Tibial nerve (tissue), 4 donors: ENCODE measurements around the gene STRA8. TPM values are rescaled to one million over a fixed set of nuclear protein-coding genes. Genes with fewer than 3 reads are reported as not detected.

ENCODE experiments used
- DNase-seq, 2 donors: peaks; one replicate each; pipeline ENCODE4 v3.0.0-alpha.2; 2019; ENCODE audit warnings: low spot score in 2 of 2
- H3K27ac ChIP-seq, 4 donors: fragments of 200-600 bp; sonication (generic) in 3 of 4; one replicate each; pipeline ENCODE4 v1.5.1; 2017 to 2019; ENCODE audit warnings: mild to moderate bottlenecking in 1 of 4
- H3K27me3 ChIP-seq, 2 donors: fragments of 200-600 bp; sonication (generic) in 1 of 2; one replicate each; pipeline versions ENCODE4 v1.5.1 to v1.6.0; 2017 to 2019
- H3K36me3 ChIP-seq, 3 donors: fragments of 200-600 bp; sonication (generic); one replicate each; pipeline ENCODE4 v1.5.1; 2018 to 2019
- H3K4me1 ChIP-seq, 4 donors: fragments of 200-600 bp; sonication (generic) in 3 of 4; one replicate each; pipeline ENCODE4 v1.5.1; 2017 to 2019
- H3K4me3 ChIP-seq, 4 donors: fragments of 200-600 bp; sonication (generic) in 3 of 4; one replicate each; pipeline ENCODE4 v1.5.1; 2017 to 2019; ENCODE audit warnings: mild to moderate bottlenecking in 1 of 4, moderate library complexity in 1 of 4
- H3K9me3 ChIP-seq, 4 donors: fragments of 200-600 bp; sonication (generic) in 3 of 4; one replicate each; pipeline ENCODE4 v1.5.1; 2017 to 2019
- EP300 ChIP-seq, 2 donors: sonication (generic); formaldehyde crosslinking; IDR thresholded peaks; one replicate each; pipeline ENCODE4 v1.6.1; 2017; ENCODE audit warnings: antibody characterized with exemption in 2 of 2, mild to moderate bottlenecking in 1 of 2
- POLR2A ChIP-seq, 2 donors: fragments of 450-650 bp; IDR thresholded peaks; one replicate each; pipeline ENCODE4 v1.6.1; 2017; ENCODE audit warnings: antibody characterized with exemption in 2 of 2, mild to moderate bottlenecking in 2 of 2, moderate library complexity in 2 of 2
- WGBS, 2 donors: methylation state at CpG; one replicate each; pipeline ENCODE4 v1.1.5; 2018; 5-methylcytosine and 5-hydroxymethylcytosine counted together
- total RNA-seq, 4 donors: library from RNA; depleted of rRNA; stranded (reverse); fragments of >200 nt; gene quantifications; one replicate each; pipeline ENCODE4 v1.1.0, GENCODE V29; 2016
- TF ChIP-seq, protein P1 (sequence below), 5 experiments: fragments of 200-600 bp in 3 of 5; fragments of 450-650 bp in 2 of 5; sonication (generic) in 3 of 5; IDR thresholded peaks; one replicate each; pipeline ENCODE4 v1.5.1; 2016 to 2019; ENCODE audit warnings: antibody characterized with exemption in 5 of 5, mild to moderate bottlenecking in 3 of 5, moderate library complexity in 2 of 5

Gene STRA8
- total RNA-seq, 4 donors from 2014 or later: not detected

GRCh38 chr7:135272303-135272702 is 38.7 kb downstream of the STRA8 start:
- Histone ChIP-seq H3K27me3 (no peaks in the 10 kb centered on the region), H3K36me3 (peaks cover 0 to 1% (median 0%) of the 10 kb centered on the region in 3 donors), H3K4me1 (peaks cover 0 to 7% (median 0%) of the 10 kb centered on the region in 4 donors), H3K9me3 (peaks cover 0 to under 1% (median 0%) of the 10 kb centered on the region in 4 donors), H3K4me3 (no peak overlapping the region), H3K27ac (no peak overlapping the region)
- 80 to 82% methylated on average over 3 of the region's 3 CpGs for WGBS, 2 donors
- TF ChIP-seq, protein P1, sequence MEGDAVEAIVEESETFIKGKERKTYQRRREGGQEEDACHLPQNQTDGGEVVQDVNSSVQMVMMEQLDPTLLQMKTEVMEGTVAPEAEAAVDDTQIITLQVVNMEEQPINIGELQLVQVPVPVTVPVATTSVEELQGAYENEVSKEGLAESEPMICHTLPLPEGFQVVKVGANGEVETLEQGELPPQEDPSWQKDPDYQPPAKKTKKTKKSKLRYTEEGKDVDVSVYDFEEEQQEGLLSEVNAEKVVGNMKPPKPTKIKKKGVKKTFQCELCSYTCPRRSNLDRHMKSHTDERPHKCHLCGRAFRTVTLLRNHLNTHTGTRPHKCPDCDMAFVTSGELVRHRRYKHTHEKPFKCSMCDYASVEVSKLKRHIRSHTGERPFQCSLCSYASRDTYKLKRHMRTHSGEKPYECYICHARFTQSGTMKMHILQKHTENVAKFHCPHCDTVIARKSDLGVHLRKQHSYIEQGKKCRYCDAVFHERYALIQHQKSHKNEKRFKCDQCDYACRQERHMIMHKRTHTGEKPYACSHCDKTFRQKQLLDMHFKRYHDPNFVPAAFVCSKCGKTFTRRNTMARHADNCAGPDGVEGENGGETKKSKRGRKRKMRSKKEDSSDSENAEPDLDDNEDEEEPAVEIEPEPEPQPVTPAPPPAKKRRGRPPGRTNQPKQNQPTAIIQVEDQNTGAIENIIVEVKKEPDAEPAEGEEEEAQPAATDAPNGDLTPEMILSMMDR (IDR thresholded peaks at IDR 0.05): no peak
- no peak for TF ChIP-seq EP300 (IDR thresholded peaks at IDR 0.05)
- no peak for TF ChIP-seq POLR2A (IDR thresholded peaks at IDR 0.05)
- DNase-seq: no peak

DNA sequence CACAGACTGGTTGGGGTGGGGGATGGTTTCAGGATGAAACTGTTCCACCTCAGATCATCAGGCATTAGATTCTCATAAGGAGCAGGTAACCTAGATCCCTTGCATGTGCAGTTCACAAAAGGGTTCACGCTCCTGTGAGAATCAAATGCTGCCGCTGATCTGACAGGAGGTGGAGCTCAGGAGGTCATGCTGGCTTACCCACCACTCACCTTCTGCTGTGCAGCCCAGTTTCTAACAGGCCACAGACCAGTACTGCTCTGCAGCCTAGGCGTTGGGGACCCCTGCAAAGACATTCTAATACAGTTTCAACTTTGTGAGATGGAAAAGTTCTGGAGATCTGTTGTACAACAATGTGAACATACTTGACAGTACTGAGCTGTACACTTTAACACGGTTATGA is 39.9 kb downstream of the STRA8 start:
- TF ChIP-seq, protein P1 (IDR thresholded peaks at IDR 0.05): no peak
- no peak for TF ChIP-seq EP300 (IDR thresholded peaks at IDR 0.05)
- no peak for TF ChIP-seq POLR2A (IDR thresholded peaks at IDR 0.05)
- Histone ChIP-seq H3K4me1 (peaks cover 0 to 7% (median 0%) of the 10 kb centered on the region in 4 donors), H3K9me3 (no peaks in the 10 kb centered on the region), H3K4me3 (no peak overlapping the region), H3K27ac (no peak overlapping the region), H3K36me3 (no peaks in the 10 kb centered on the region), H3K27me3 (no peaks in the 10 kb centered on the region)
- DNase-seq: no peak
- 78 to 80% methylated on average over 4 of the region's 4 CpGs for WGBS, 2 donors

- H3K36me3 ChIP-seq: no peaks in the 10 kb centered on the region
- no peak for TF ChIP-seq POLR2A (IDR thresholded peaks at IDR 0.05)
- TF ChIP-seq, protein P1 (IDR thresholded peaks at IDR 0.05): peak; percentile 70 to 92 (median 80)
- TF ChIP-seq EP300 (IDR thresholded peaks at IDR 0.05): no peak
- no peak overlapping the region for H3K4me3 ChIP-seq
- no peaks in the 10 kb centered on the region for H3K9me3 ChIP-seq
- H3K4me1 ChIP-seq: peaks cover 0 to 7% (median 0%) of the 10 kb centered on the region in 4 donors
- peak; percentile 49 to 83 for DNase-seq
- H3K27me3 ChIP-seq: no peaks in the 10 kb centered on the region
- 40 to 41% methylated on average over 14 of the region's 14 CpGs for WGBS, 2 donors
- H3K27ac ChIP-seq: no peak overlapping the region
These were observed 41.0 kb downstream of the STRA8 start for GRCh38 chr7:135274495-135275268.

DNA sequence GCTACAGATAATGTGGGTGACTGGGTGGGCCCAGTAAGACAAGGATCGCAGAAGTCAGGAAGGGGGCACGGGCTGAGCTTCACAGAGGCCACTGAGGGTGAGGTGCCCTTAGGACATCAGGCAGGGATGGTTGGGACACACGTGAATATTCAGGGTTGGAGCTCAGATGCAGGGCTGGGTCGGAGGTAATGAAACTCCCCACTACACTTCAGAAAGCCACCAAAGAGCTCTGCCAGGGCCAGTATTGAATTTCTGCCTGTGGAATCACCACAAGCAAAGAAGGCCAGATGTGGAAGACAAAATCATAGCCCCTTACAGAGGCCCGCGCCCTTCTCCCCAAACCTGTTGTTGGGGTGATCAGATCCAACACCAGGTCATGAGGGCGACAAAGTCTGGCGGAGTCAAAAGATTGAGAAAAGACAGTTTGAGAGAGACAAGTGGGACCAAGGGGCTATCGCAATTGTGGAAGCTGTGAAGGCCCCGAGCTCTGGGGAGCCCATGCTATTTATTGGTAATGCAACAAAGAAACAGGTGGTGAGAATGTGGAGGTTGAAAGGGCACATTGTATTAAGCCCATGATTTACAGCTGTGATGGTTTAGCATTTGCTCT is 42.4 kb downstream of the STRA8 start:
- H3K9me3 ChIP-seq: no peaks in the 10 kb centered on the region
- no peak for DNase-seq
- no peaks in the 10 kb centered on the region for H3K27me3 ChIP-seq
- WGBS, 2 donors: 88 to 92% methylated on average over 10 of the region's 10 CpGs
- TF ChIP-seq EP300 (IDR thresholded peaks at IDR 0.05) (no peak), POLR2A (IDR thresholded peaks at IDR 0.05) (no peak)
- TF ChIP-seq, protein P1 (IDR thresholded peaks at IDR 0.05): no peak
- H3K36me3 ChIP-seq: no peaks in the 10 kb centered on the region
- H3K4me1 ChIP-seq: peaks cover 0 to 8% (median 0%) of the 10 kb centered on the region in 4 donors
- no peak overlapping the region for H3K27ac ChIP-seq
- no peak overlapping the region for H3K4me3 ChIP-seq

GRCh38 chr7:135277161-135277560 is 43.5 kb downstream of the STRA8 start:
- Histone ChIP-seq H3K27ac (no peak overlapping the region), H3K9me3 (no peaks in the 10 kb centered on the region), H3K4me3 (no peak overlapping the region), H3K4me1 (peaks cover 0 to 17% (median 0%) of the 10 kb centered on the region in 4 donors), H3K27me3 (no peaks in the 10 kb centered on the region), H3K36me3 (no peaks in the 10 kb centered on the region)
- WGBS, 2 donors: 74 to 81% methylated on average over 13 of the region's 13 CpGs
- no peak for DNase-seq
- TF ChIP-seq POLR2A (IDR thresholded peaks at IDR 0.05): no peak
- TF ChIP-seq, protein P1 (IDR thresholded peaks at IDR 0.05): no peak
- TF ChIP-seq EP300 (IDR thresholded peaks at IDR 0.05): no peak
